GM12878 (cell line): ENCODE measurements around the gene HERC2. TPM values are rescaled to one million over a fixed set of nuclear protein-coding genes. Genes with fewer than 3 reads are reported as not detected.
"Not testable (repeated sequence)": the region's sequence is repeated elsewhere in the genome, so short reads cannot be mapped to it uniquely, and the experiment has no call there.

Source experiments
- ATAC-seq: fragments of 200-7000 bp; cut with Tn5 transposase; 3 replicates; pipeline ENCODE4 v1.9.1; 2020; ENCODE audit warnings: mild to moderate bottlenecking, moderate library complexity
- BruUV-seq: library from RNA; stranded (reverse); fragments of 400-500 nt; replicated peaks from 2 replicates; lab custom pipeline; 2021; lab: Mats Ljungman, UMichigan
- CTCF ChIA-PET: fragments of 300-600 bp; sonication (Branson Sonifier 250); formaldehyde crosslinking; extraction: SDS; loops from one replicate; lab custom pipeline; 2021; ENCODE audit warnings: inconsistent platforms; lab: Yijun Ruan, JAX
- POLR2A ChIA-PET: fragments of 350-600 bp; formaldehyde crosslinking; extraction: SDS; loops from one replicate; lab custom pipeline; 2021; ENCODE audit warnings: inconsistent platforms; lab: Charles Lee
- RAD21 ChIA-PET: fragments of 300-600 bp; sonication (Branson Sonifier 250); formaldehyde crosslinking; loops from one replicate; lab custom pipeline; 2023; ENCODE audit warnings: antibody characterized with exemption; ENCODE audit not compliant: unreplicated experiment; lab: Charles Lee
- SMC1A ChIA-PET: fragments of 300-600 bp; sonication (Branson Sonifier 250); formaldehyde crosslinking; loops from one replicate; lab custom pipeline; 2023; ENCODE audit not compliant: unreplicated experiment, uncharacterized antibody; lab: Charles Lee
- DNase-seq: peaks from one replicate; pipeline ENCODE4 v3.0.0-alpha.2; 2011; ENCODE audit warnings: low read depth, low spot score
- FAIRE-seq: peaks from 3 replicates; lab custom pipeline; 2011; peaks lifted over from hg19 to GRCh38; lab: Jason Lieb, UNC
- H2AFZ ChIP-seq: 2 replicates; pipeline ENCODE4 v1.6.0; 2011; ENCODE audit warnings: low read depth, low read length, control low read depth; ENCODE audit not compliant: control insufficient read depth
- H3K27ac ChIP-seq: 2 replicates; pipeline ENCODE4 v1.5.1; 2011; ENCODE audit warnings: control low read depth; ENCODE audit not compliant: control insufficient read depth, insufficient read depth
- H3K27me3 ChIP-seq, 2 experiments: replicated peaks in 1 of 2; 2 replicates each; pipeline versions ENCODE4 v1.6.0 to v1.6.1; 2011; ENCODE audit warnings: low read length in 1 of 2; ENCODE audit not compliant: control insufficient read depth in 2 of 2, insufficient read depth in 2 of 2
- H3K36me3 ChIP-seq, 2 experiments: 2 replicates each; pipeline ENCODE4 v1.5.1; 2011; ENCODE audit warnings: low read length in 1 of 2; ENCODE audit not compliant: control insufficient read depth in 2 of 2, insufficient read depth in 2 of 2
- H3K4me1 ChIP-seq: 2 replicates; pipeline ENCODE4 v1.6.1; 2011; ENCODE audit warnings: mild to moderate bottlenecking, low read length, moderate library complexity, mixed read lengths; ENCODE audit not compliant: control insufficient read depth, insufficient read depth
- H3K4me2 ChIP-seq: 2 replicates; pipeline ENCODE4 v1.6.0; 2011; ENCODE audit warnings: control low read depth; ENCODE audit not compliant: control insufficient read depth, insufficient read depth
- H3K4me3 ChIP-seq: fragments of 200-600 bp; sonication (generic); 2 replicates; pipeline ENCODE4 v1.5.1; 2016
- H3K79me2 ChIP-seq: 2 replicates; pipeline ENCODE4 v1.6.0; 2011; ENCODE audit warnings: low read length; ENCODE audit not compliant: control insufficient read depth, insufficient read depth
- H3K9ac ChIP-seq: 2 replicates; pipeline ENCODE4 v1.8.0; 2011; ENCODE audit warnings: low read length, control low read depth, mixed read lengths; ENCODE audit not compliant: control insufficient read depth, insufficient read depth
- H3K9me3 ChIP-seq: replicated peaks from 3 replicates; pipeline ENCODE4 v1.5.1; 2011; ENCODE audit warnings: mild to moderate bottlenecking, low read length; ENCODE audit not compliant: control insufficient read depth, insufficient read depth
- H4K20me1 ChIP-seq: 2 replicates; pipeline ENCODE4 v1.6.0; 2011; ENCODE audit not compliant: control insufficient read depth, insufficient read depth
- ASH2L ChIP-seq: fragments of 300-600, 200-600 bp; sonication (generic); IDR thresholded peaks from 2 replicates; pipeline ENCODE4 v1.6.1; 2017; ENCODE audit warnings: low read depth, mild to moderate bottlenecking, borderline replicate concordance
- FOXK2 ChIP-seq: fragments of 450-650 bp; IDR thresholded peaks from 2 replicates; pipeline ENCODE4 v1.6.1; 2017; ENCODE audit warnings: mild to moderate bottlenecking, moderate library complexity
- HDAC6 ChIP-seq: fragments of 200-600 bp; sonication (generic); IDR thresholded peaks from one replicate; pipeline ENCODE4 v1.8.0; 2017; ENCODE audit warnings: antibody characterized with exemption; ENCODE audit not compliant: unreplicated experiment
- IKZF2 ChIP-seq, 2 experiments: fragments of 450-650 bp; IDR thresholded peaks; 2 replicates each; pipeline ENCODE4 v1.6.1; 2017; ENCODE audit warnings: mild to moderate bottlenecking in 2 of 2, moderate library complexity in 2 of 2
- JUND ChIP-seq: IDR thresholded peaks from 2 replicates; pipeline ENCODE4 v1.6.1; 2012; ENCODE audit warnings: low read depth, mild to moderate bottlenecking, low read length, improper control_type of control experiment, moderate library complexity
- NR2C2 ChIP-seq: IDR thresholded peaks from 2 replicates; pipeline ENCODE4 v1.6.1; 2011; ENCODE audit warnings: borderline replicate concordance, low read depth; ENCODE audit not compliant: control insufficient read depth, insufficient read length
- NR2F1 ChIP-seq: fragments of 450-650 bp; conservative IDR thresholded peaks from 2 replicates; pipeline ENCODE4 v1.6.1; 2017; ENCODE audit warnings: mild to moderate bottlenecking
- SIN3A ChIP-seq: IDR thresholded peaks from 2 replicates; pipeline ENCODE4 v1.6.1; 2012; ENCODE audit warnings: low read depth, low read length, improper control_type of control experiment
- SIX5 ChIP-seq: IDR thresholded peaks from 2 replicates; pipeline ENCODE4 v1.6.1; 2011; ENCODE audit warnings: mild to moderate bottlenecking, low read depth, low read length, moderate library complexity; ENCODE audit not compliant: severe bottlenecking
- SMARCA5 ChIP-seq: fragments of 450-650 bp; IDR thresholded peaks from 2 replicates; pipeline ENCODE4 v1.6.1; 2017; ENCODE audit warnings: mild to moderate bottlenecking
- SREBF2 ChIP-seq: IDR thresholded peaks from 2 replicates; pipeline ENCODE4 v1.6.1; 2012; ENCODE audit warnings: mild to moderate bottlenecking, low read length
- TBL1XR1 ChIP-seq: IDR thresholded peaks from 2 replicates; pipeline ENCODE4 v1.6.1; 2012; ENCODE audit warnings: low read depth, low read length, improper control_type of control experiment
- WRNIP1 ChIP-seq: IDR thresholded peaks from 2 replicates; pipeline ENCODE4 v1.6.1; 2011; ENCODE audit warnings: low read depth, low read length, improper control_type of control experiment, borderline replicate concordance
- YBX1 ChIP-seq: fragments of 450-650 bp; IDR thresholded peaks from 2 replicates; pipeline ENCODE4 v1.6.1; 2016; ENCODE audit warnings: antibody characterized with exemption
- WGBS: methylation state at CpG from one replicate; pipeline ENCODE4 v1.1.6; 2016; ENCODE audit warnings: low lambda C conversion rate; ENCODE audit not compliant: insufficient replicate concordance, insufficient coverage; ENCODE audit errors: missing lambda C conversion rate; 5-methylcytosine and 5-hydroxymethylcytosine counted together
- in situ Hi-C: fragments of 300-500 bp; cut with MboI; formaldehyde crosslinking; loops from 9 replicates; pipeline ENCODE4 v1.14.3; 2018; ENCODE audit warnings: mixed read lengths
- intact Hi-C: fragments of 100-400 bp; cut with micrococcal nuclease; formaldehyde crosslinking; loops from one replicate; pipeline ENCODE4 v1.14.2; 2022; ENCODE audit not compliant: unreplicated experiment
- polyA plus RNA-seq, 11 experiments: library from polyadenylated mRNA; depleted of rRNA in 4 of 11; unstranded in 6 of 11; stranded (reverse) in 5 of 11; fragments of >200 nt; fragmentation: Nextera tagmentation in 4 of 11; fragmentation: Illumina TruSeq in 1 of 11; extraction: Ambion mirVana in 4 of 11; extraction: Trizol in 1 of 11; gene quantifications; 1 replicate in 1 of 11; 2 replicates in 10 of 11; pipeline versions ENCODE4 v1.2.1 to v1.2.3, GENCODE V29; 2011 to 2016; ENCODE audit warnings: inconsistent platforms in 2 of 11, missing spikeins in 2 of 11, low read depth in 1 of 11
- total RNA-seq, 4 experiments: library from RNA; depleted of rRNA in 3 of 4; stranded (reverse); fragments of >200 nt in 3 of 4; fragmentation: Illumina TruSeq in 1 of 4; extraction: Trizol in 1 of 4; gene quantifications; 2 replicates each; pipeline versions ENCODE4 v1.2.1 to v1.2.3, GENCODE V29; 2013 to 2021
- TF ChIP-seq, protein P1 (sequence below): IDR thresholded peaks from 2 replicates; pipeline ENCODE4 v1.6.1; 2012; ENCODE audit warnings: low read length, inconsistent platforms
- TF ChIP-seq, protein P2 (sequence below): fragments of 450-650 bp; IDR thresholded peaks from 2 replicates; pipeline ENCODE4 v1.6.1; 2017; ENCODE audit warnings: low read depth, mild to moderate bottlenecking, moderate library complexity
- TF ChIP-seq, protein P3 (sequence below): fragments of 450-650 bp; formaldehyde crosslinking; IDR thresholded peaks from 2 replicates; pipeline ENCODE4 v1.4.0; 2022; ENCODE audit warnings: mild to moderate bottlenecking, moderate library complexity

Gene HERC2
- total and polyA plus RNA-seq, 10 of the 15 experiments (the other 5 are each of a cell fraction or from before 2014, with no cell fraction given), result 6.1 to 39.0 (median 24.0) TPM

DNA sequence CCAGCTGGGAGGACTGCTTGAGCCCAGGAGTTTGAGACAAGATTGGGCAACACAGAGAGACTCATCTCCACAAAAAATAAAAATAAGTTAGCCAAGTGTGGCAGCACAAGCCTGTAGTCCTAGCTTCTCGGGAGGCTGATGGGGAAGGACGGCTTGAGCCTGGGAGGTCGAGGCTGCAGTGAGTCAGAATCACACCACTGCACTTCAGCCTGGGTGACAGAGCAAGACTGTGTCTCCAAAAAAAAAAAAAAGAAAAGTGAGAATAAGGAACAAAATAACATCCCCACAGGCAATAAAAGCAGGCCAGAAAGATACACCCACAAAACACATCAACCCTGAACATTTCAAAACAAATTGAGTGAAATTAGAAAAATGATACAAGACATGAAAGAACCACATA lies 174.2 kb downstream of the HERC2 start:
- FAIRE-seq, result no peak

DNA sequence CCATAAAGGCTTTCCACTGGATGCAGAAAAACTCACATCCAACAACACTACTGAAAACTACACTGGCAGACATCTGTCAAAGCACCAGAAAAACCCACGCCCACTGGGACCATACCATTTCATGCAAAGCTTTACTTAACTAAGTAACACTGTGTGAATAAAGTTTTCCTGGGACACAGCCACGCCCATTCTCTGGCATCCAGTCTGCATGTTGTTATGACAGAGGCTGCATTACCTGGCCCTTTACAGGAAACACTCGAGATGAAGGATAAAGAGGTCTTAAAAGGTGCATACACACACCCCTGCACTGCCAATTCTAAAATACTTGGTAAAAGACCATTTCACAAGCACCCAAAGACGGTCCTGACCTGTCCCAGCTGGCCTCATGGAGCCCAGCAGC lies 176.6 kb downstream of the HERC2 start:
- H3K9me3 ChIP-seq, RAD21 ChIA-PET, ATAC-seq, DNase-seq, intact Hi-C loops, H3K9ac ChIP-seq, SMC1A ChIA-PET, H3K27me3 ChIP-seq, POLR2A ChIA-PET, H3K4me1 ChIP-seq, H3K27ac ChIP-seq, H4K20me1 ChIP-seq, H3K79me2 ChIP-seq, CTCF ChIA-PET, BruUV-seq, H3K4me2 ChIP-seq, in situ Hi-C loops, H2AFZ ChIP-seq, H3K4me3 ChIP-seq, FAIRE-seq: not testable (repeated sequence)
- WGBS, result 97% methylated on average over 4 of the region's 4 CpGs
- peaks cover 8 to 12% of the 10 kb centered on the region in 2 experiments for H3K36me3 ChIP-seq

More for the DNA sequence above, 174.2 kb downstream of the HERC2 start:
- no peak overlapping the region for H3K27ac ChIP-seq
- no peaks in the 10 kb centered on the region for H4K20me1 ChIP-seq
- SMC1A ChIA-PET, result no interaction called here
- BruUV-seq, result no TSS peak
- H3K4me1 ChIP-seq, result no peaks in the 10 kb centered on the region
- peaks cover 8 to 10% of the 10 kb centered on the region in 2 experiments for H3K36me3 ChIP-seq
- intact Hi-C loops (no loop called here), in situ Hi-C loops (no loop called here)
- H3K79me2 ChIP-seq, result no peaks in the 10 kb centered on the region
- 64% methylated on average over 3 of the region's 3 CpGs for WGBS
- H2AFZ ChIP-seq, result no peak overlapping the region
- no peaks in the 10 kb centered on the region; the same call in 2 of the 3 replicates for H3K9me3 ChIP-seq
- RAD21 ChIA-PET, result no interaction called here
- no peaks in the 10 kb centered on the region for H3K27me3 ChIP-seq
- no peak overlapping the region for H3K9ac ChIP-seq
- no peak overlapping the region for H3K4me2 ChIP-seq
- POLR2A ChIA-PET, result no interaction called here
- TF ChIP-seq NR2F1 (no peak), SMARCA5 (no peak), TBL1XR1 (no peak), JUND (no peak), FOXK2 (no peak), SIX5 (no peak), SIN3A (no peak), ASH2L (no peak), WRNIP1 (no peak), SREBF2 (no peak), YBX1 (no peak), IKZF2 (IDR thresholded peaks at IDR 0.05) (no peak), NR2C2 (no peak), HDAC6 (no peak)
- TF ChIP-seq, protein P1, sequence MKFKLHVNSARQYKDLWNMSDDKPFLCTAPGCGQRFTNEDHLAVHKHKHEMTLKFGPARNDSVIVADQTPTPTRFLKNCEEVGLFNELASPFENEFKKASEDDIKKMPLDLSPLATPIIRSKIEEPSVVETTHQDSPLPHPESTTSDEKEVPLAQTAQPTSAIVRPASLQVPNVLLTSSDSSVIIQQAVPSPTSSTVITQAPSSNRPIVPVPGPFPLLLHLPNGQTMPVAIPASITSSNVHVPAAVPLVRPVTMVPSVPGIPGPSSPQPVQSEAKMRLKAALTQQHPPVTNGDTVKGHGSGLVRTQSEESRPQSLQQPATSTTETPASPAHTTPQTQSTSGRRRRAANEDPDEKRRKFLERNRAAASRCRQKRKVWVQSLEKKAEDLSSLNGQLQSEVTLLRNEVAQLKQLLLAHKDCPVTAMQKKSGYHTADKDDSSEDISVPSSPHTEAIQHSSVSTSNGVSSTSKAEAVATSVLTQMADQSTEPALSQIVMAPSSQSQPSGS, result no peak
- TF ChIP-seq, protein P2, sequence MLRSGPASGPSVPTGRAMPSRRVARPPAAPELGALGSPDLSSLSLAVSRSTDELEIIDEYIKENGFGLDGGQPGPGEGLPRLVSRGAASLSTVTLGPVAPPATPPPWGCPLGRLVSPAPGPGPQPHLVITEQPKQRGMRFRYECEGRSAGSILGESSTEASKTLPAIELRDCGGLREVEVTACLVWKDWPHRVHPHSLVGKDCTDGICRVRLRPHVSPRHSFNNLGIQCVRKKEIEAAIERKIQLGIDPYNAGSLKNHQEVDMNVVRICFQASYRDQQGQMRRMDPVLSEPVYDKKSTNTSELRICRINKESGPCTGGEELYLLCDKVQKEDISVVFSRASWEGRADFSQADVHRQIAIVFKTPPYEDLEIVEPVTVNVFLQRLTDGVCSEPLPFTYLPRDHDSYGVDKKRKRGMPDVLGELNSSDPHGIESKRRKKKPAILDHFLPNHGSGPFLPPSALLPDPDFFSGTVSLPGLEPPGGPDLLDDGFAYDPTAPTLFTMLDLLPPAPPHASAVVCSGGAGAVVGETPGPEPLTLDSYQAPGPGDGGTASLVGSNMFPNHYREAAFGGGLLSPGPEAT, result no peak
- TF ChIP-seq, protein P3, sequence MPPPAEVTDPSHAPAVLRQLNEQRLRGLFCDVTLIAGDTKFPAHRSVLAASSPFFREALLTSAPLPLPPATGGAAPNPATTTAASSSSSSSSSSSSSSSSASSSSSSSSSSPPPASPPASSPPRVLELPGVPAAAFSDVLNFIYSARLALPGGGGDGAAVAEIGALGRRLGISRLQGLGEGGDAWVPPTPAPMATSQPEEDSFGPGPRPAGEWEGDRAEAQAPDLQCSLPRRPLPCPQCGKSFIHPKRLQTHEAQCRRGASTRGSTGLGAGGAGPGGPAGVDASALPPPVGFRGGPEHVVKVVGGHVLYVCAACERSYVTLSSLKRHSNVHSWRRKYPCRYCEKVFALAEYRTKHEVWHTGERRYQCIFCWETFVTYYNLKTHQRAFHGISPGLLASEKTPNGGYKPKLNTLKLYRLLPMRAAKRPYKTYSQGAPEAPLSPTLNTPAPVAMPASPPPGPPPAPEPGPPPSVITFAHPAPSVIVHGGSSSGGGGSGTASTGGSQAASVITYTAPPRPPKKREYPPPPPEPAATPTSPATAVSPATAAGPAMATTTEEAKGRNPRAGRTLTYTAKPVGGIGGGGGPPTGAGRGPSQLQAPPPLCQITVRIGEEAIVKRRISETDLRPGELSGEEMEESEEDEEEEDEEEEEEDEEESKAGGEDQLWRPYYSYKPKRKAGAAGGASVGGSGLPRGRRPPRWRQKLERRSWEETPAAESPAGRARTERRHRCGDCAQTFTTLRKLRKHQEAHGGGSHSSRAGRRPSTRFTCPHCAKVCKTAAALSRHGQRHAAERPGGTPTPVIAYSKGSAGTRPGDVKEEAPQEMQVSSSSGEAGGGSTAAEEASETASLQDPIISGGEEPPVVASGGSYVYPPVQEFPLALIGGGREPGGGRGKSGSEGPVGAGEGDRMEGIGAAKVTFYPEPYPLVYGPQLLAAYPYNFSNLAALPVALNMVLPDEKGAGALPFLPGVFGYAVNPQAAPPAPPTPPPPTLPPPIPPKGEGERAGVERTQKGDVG (CRISPR knock-in tag), result no peak
- DNase-seq (no peak), ATAC-seq (no peak)
- no peak overlapping the region for H3K4me3 ChIP-seq
- CTCF ChIA-PET, result interaction anchor here (0.7 to 1.8 kb wide), 2 partner anchors 22 to 116 kb away, joined by 4 read pairs; no protein-coding TSS in a partner anchor
